DND-41 (cell line): ENCODE results near the gene FOXO3.

Experiments used
- EZH2 ChIP-seq: IDR thresholded peaks from 3 replicates; pipeline ENCODE4 v1.6.1; 2012; ENCODE audit warnings: borderline replicate concordance, low read depth, mild to moderate bottlenecking, moderate library complexity, low read length, inconsistent platforms; ENCODE audit not compliant: severe bottlenecking
- TF ChIP-seq, protein P1 (sequence below): IDR thresholded peaks from 2 replicates; pipeline ENCODE4 v1.5.1; 2012; ENCODE audit warnings: borderline replicate concordance, low read length, moderate library complexity, mild to moderate bottlenecking; ENCODE audit not compliant: poor library complexity, severe bottlenecking; ENCODE audit errors: extremely low read depth

- TF ChIP-seq, protein P1, sequence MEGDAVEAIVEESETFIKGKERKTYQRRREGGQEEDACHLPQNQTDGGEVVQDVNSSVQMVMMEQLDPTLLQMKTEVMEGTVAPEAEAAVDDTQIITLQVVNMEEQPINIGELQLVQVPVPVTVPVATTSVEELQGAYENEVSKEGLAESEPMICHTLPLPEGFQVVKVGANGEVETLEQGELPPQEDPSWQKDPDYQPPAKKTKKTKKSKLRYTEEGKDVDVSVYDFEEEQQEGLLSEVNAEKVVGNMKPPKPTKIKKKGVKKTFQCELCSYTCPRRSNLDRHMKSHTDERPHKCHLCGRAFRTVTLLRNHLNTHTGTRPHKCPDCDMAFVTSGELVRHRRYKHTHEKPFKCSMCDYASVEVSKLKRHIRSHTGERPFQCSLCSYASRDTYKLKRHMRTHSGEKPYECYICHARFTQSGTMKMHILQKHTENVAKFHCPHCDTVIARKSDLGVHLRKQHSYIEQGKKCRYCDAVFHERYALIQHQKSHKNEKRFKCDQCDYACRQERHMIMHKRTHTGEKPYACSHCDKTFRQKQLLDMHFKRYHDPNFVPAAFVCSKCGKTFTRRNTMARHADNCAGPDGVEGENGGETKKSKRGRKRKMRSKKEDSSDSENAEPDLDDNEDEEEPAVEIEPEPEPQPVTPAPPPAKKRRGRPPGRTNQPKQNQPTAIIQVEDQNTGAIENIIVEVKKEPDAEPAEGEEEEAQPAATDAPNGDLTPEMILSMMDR: no peak
- no peak for TF ChIP-seq EZH2
Measured at GRCh38 chr6:108592371-108593337, 31.9 kb downstream of the FOXO3 start.
